ENCODE data around the gene STOM. TPM values are rescaled to one million over a fixed set of nuclear protein-coding genes. Genes with fewer than 3 reads are reported as not detected.

Gene STOM
- total and polyA plus RNA-seq, 7 experiments from 2014 or later, result 8.8 to 59.8 (median 13.3) TPM

DNA sequence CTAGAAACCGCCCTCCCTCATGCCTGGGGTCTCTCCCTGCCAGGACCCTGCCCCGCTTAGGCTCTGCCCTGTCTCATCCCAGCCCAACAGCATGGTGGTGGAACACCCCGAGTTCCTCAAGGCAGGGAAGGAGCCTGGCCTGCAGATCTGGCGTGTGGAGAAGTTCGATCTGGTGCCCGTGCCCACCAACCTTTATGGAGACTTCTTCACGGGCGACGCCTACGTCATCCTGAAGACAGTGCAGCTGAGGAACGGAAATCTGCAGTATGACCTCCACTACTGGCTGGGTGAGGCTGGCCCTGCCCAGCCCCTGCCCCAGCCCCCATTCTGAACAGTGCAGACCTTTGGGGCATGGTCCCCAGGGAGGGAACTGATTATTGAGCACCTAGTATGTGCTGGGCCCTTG is 68.2 kb downstream of the STOM start:
- Histone ChIP-seq H3K27ac (ENCODE audit: low read depth, low read length) (no peak overlapping the region), H3K36me3 (ENCODE audit: control insufficient read depth in 2 of 3, insufficient read depth in 3 of 3, low read length in 3 of 3) (no peaks in the 10 kb centered on the region), H3K27me3 (ENCODE audit: control insufficient read depth in 2 of 2, insufficient read depth in 2 of 2, low read length in 2 of 2) (no peaks in the 10 kb centered on the region), H3K4me3 (ENCODE audit: low read length) (no peak overlapping the region), H3K4me1 (ENCODE audit: control insufficient read depth in 2 of 2, insufficient read depth in 2 of 2, low read length in 2 of 2) (no peaks in the 10 kb centered on the region), H3K9me3 (ENCODE audit: control insufficient read depth in 2 of 3, low read length in 3 of 3) (no peaks in the 10 kb centered on the region)
- Mint-ChIP-seq H3K36me3 (peaks cover 0 to 11% (median 0%) of the 10 kb centered on the region in 5 donors), H3K27ac (no peak overlapping the region), H3K9me3 (no peaks in the 10 kb centered on the region), H3K4me3 (no peak overlapping the region), H3K4me1 (peaks cover 8 to 23% (median 18%) of the 10 kb centered on the region in 7 donors), H3K27me3 (peaks cover 7 to 27% (median 11%) of the 10 kb centered on the region in 5 donors)
- ChIA-PET POLR2A (no interaction called here), CTCF (no interaction called here)
- intact Hi-C loops (cut with micrococcal nuclease), result no loop called here
- ATAC-seq, result no peak
- no peak for DNase-seq

GRCh38 chr9:121300283-121301119 is 69.5 kb downstream of the STOM start:
- H3K4me1 Mint-ChIP-seq, result peaks cover 8 to 23% (median 18%) of the 10 kb centered on the region in 7 donors
- Histone ChIP-seq H3K4me3 (ENCODE audit: low read length) (no peak overlapping the region), H3K36me3 (ENCODE audit: control insufficient read depth in 2 of 3, insufficient read depth in 3 of 3, low read length in 3 of 3) (no peaks in the 10 kb centered on the region), H3K9me3 (ENCODE audit: control insufficient read depth in 2 of 3, low read length in 3 of 3) (no peaks in the 10 kb centered on the region), H3K4me1 (ENCODE audit: control insufficient read depth in 2 of 2, insufficient read depth in 2 of 2, low read length in 2 of 2) (no peaks in the 10 kb centered on the region), H3K27me3 (ENCODE audit: control insufficient read depth in 2 of 2, insufficient read depth in 2 of 2, low read length in 2 of 2) (no peaks in the 10 kb centered on the region), H3K27ac (ENCODE audit: low read depth, low read length) (no peak overlapping the region)
- ATAC-seq (no peak), DNase-seq (no peak)
- peaks cover 0 to 11% (median 0%) of the 10 kb centered on the region in 5 donors for H3K36me3 Mint-ChIP-seq
- H3K27me3 Mint-ChIP-seq, result peaks cover 7 to 27% (median 11%) of the 10 kb centered on the region in 5 donors
- H3K4me3 Mint-ChIP-seq, result peak overlapping the region; percentile 73 to 88 (median 80)
- CTCF ChIA-PET, result no interaction called here
- POLR2A ChIA-PET, result no interaction called here
- H3K27ac Mint-ChIP-seq, result peak overlapping the region in 3 of 9 donors; percentile 14 to 33 (median 21)
- intact Hi-C loops (cut with micrococcal nuclease), result no loop called here
- H3K9me3 Mint-ChIP-seq, result no peaks in the 10 kb centered on the region

- Mint-ChIP-seq H3K27ac (peak overlapping the region in 2 of 9 donors; percentile 33 to 73), H3K4me3 (peak overlapping the region; percentile 74 to 88 (median 80)), H3K27me3 (peaks cover 7 to 27% (median 11%) of the 10 kb centered on the region in 5 donors), H3K36me3 (peaks cover 0 to 17% (median 0%) of the 10 kb centered on the region in 5 donors), H3K9me3 (no peaks in the 10 kb centered on the region), H3K4me1 (peaks cover 8 to 23% (median 18%) of the 10 kb centered on the region in 7 donors)
- DNase-seq (peak in 4 of 9 donors; percentile 2 to 48 (median 20)), ATAC-seq (peak; percentile 68)
- CTCF ChIA-PET, result interaction anchor here (0.6 to 1.0 kb wide), 2 partner anchors 8 to 20 kb away, joined by 3 read pairs; no protein-coding TSS in a partner anchor
- Histone ChIP-seq H3K27ac (ENCODE audit: low read depth, low read length) (no peak overlapping the region), H3K4me3 (ENCODE audit: low read length) (peak overlapping the region; percentile 43), H3K36me3 (ENCODE audit: control insufficient read depth in 2 of 3, insufficient read depth in 3 of 3, low read length in 3 of 3) (no peaks in the 10 kb centered on the region), H3K9me3 (ENCODE audit: control insufficient read depth in 2 of 3, low read length in 3 of 3) (no peaks in the 10 kb centered on the region), H3K27me3 (ENCODE audit: control insufficient read depth in 2 of 2, insufficient read depth in 2 of 2, low read length in 2 of 2) (no peaks in the 10 kb centered on the region), H3K4me1 (ENCODE audit: control insufficient read depth in 2 of 2, insufficient read depth in 2 of 2, low read length in 2 of 2) (no peaks in the 10 kb centered on the region)
- intact Hi-C loops (cut with micrococcal nuclease), result no loop called here
- POLR2A ChIA-PET, result no interaction called here
These were observed 70.4 kb downstream of the STOM start for GRCh38 chr9:121299467-121300282.

GRCh38 chr9:121298689-121299466 is 71.2 kb downstream of the STOM start:
- ChIA-PET POLR2A (no interaction called here), CTCF (interaction anchor here (0.6 to 1.0 kb wide), 2 partner anchors 7 to 21 kb away, joined by 3 read pairs; no protein-coding TSS in a partner anchor)
- peak overlapping the region; percentile 63 to 88 (median 76) for H3K4me3 Mint-ChIP-seq
- Histone ChIP-seq H3K4me3 (ENCODE audit: low read length) (peak overlapping the region; percentile 43), H3K36me3 (ENCODE audit: control insufficient read depth in 2 of 3, insufficient read depth in 3 of 3, low read length in 3 of 3) (no peaks in the 10 kb centered on the region), H3K4me1 (ENCODE audit: control insufficient read depth in 2 of 2, insufficient read depth in 2 of 2, low read length in 2 of 2) (no peaks in the 10 kb centered on the region), H3K27me3 (ENCODE audit: control insufficient read depth in 2 of 2, insufficient read depth in 2 of 2, low read length in 2 of 2) (no peaks in the 10 kb centered on the region), H3K27ac (ENCODE audit: low read depth, low read length) (no peak overlapping the region), H3K9me3 (ENCODE audit: control insufficient read depth in 2 of 3, low read length in 3 of 3) (no peaks in the 10 kb centered on the region)
- peak overlapping the region in 2 of 9 donors; percentile 73 to 76 for H3K27ac Mint-ChIP-seq
- peaks cover 0 to 13% (median 0%) of the 10 kb centered on the region in 5 donors for H3K36me3 Mint-ChIP-seq
- ATAC-seq, result peak; percentile 7
- H3K4me1 Mint-ChIP-seq, result peaks cover 8 to 23% (median 18%) of the 10 kb centered on the region in 7 donors
- DNase-seq, result no peak
- intact Hi-C loops (cut with micrococcal nuclease), result no loop called here
- no peaks in the 10 kb centered on the region for H3K9me3 Mint-ChIP-seq
- H3K27me3 Mint-ChIP-seq, result peaks cover 7 to 27% (median 11%) of the 10 kb centered on the region in 5 donors

GRCh38 chr9:121298016-121298538 is 72.0 kb downstream of the STOM start:
- ChIA-PET POLR2A (no interaction called here), CTCF (no interaction called here)
- Mint-ChIP-seq H3K27ac (peak overlapping the region in 1 of 9 donors; percentile 58), H3K9me3 (no peaks in the 10 kb centered on the region), H3K36me3 (peaks cover 0 to 6% (median 0%) of the 10 kb centered on the region in 5 donors), H3K4me3 (peak overlapping the region in 5 of 10 donors; percentile 51 to 86 (median 74)), H3K4me1 (peaks cover 8 to 23% (median 18%) of the 10 kb centered on the region in 7 donors), H3K27me3 (peaks cover 7 to 27% (median 11%) of the 10 kb centered on the region in 5 donors)
- DNase-seq (no peak), ATAC-seq (no peak)
- Histone ChIP-seq H3K4me1 (ENCODE audit: control insufficient read depth in 2 of 2, insufficient read depth in 2 of 2, low read length in 2 of 2) (no peaks in the 10 kb centered on the region), H3K36me3 (ENCODE audit: control insufficient read depth in 2 of 3, insufficient read depth in 3 of 3, low read length in 3 of 3) (no peaks in the 10 kb centered on the region), H3K27ac (ENCODE audit: low read depth, low read length) (no peak overlapping the region), H3K9me3 (ENCODE audit: control insufficient read depth in 2 of 3, low read length in 3 of 3) (no peaks in the 10 kb centered on the region), H3K27me3 (ENCODE audit: control insufficient read depth in 2 of 2, insufficient read depth in 2 of 2, low read length in 2 of 2) (no peaks in the 10 kb centered on the region), H3K4me3 (ENCODE audit: low read length) (no peak overlapping the region)
- intact Hi-C loops (cut with micrococcal nuclease), result no loop called here

- H3K27me3 ChIP-seq (ENCODE audit: control insufficient read depth in 2 of 2, insufficient read depth in 2 of 2, low read length in 2 of 2), result no peaks in the 10 kb centered on the region
- no peaks in the 10 kb centered on the region for H3K36me3 ChIP-seq (ENCODE audit: control insufficient read depth in 2 of 3, insufficient read depth in 3 of 3, low read length in 3 of 3)
- no peak overlapping the region for H3K4me3 ChIP-seq (ENCODE audit: low read length)
- H3K4me1 Mint-ChIP-seq, result peaks cover 8 to 23% (median 18%) of the 10 kb centered on the region in 7 donors
- DNase-seq (no peak), ATAC-seq (no peak)
- H3K4me1 ChIP-seq (ENCODE audit: control insufficient read depth in 2 of 2, insufficient read depth in 2 of 2, low read length in 2 of 2), result no peaks in the 10 kb centered on the region
- peaks cover 7 to 27% (median 11%) of the 10 kb centered on the region in 5 donors for H3K27me3 Mint-ChIP-seq
- no peak overlapping the region for H3K27ac ChIP-seq (ENCODE audit: low read depth, low read length)
- H3K4me3 Mint-ChIP-seq, result no peak overlapping the region
- ChIA-PET CTCF (no interaction called here), POLR2A (no interaction called here)
- intact Hi-C loops (cut with micrococcal nuclease), result no loop called here
- no peaks in the 10 kb centered on the region for H3K9me3 ChIP-seq (ENCODE audit: control insufficient read depth in 2 of 3, low read length in 3 of 3)
- H3K36me3 Mint-ChIP-seq, result peaks cover 0 to 6% (median 0%) of the 10 kb centered on the region in 5 donors
- H3K9me3 Mint-ChIP-seq, result no peaks in the 10 kb centered on the region
- H3K27ac Mint-ChIP-seq, result no peak overlapping the region
These were observed 72.7 kb downstream of the STOM start for GRCh38 chr9:121297389-121297788.
